ENCODE results near the gene LZTR1. TPM values are rescaled to one million over a fixed set of nuclear protein-coding genes. Genes with fewer than 3 reads are reported as not detected.

The LZTR1 gene
- polyA plus RNA-seq, 4 donors: 22.7 to 38.0 (median 28.7) TPM

- Histone ChIP-seq H3K4me3 (ENCODE audit: low read depth in 1 of 3, low read length in 3 of 3) (no peak overlapping the region), H3K9me3 (ENCODE audit: control insufficient read depth in 2 of 2, insufficient read depth in 1 of 2, low read depth in 1 of 2, low read length in 1 of 2) (no peaks in the 10 kb centered on the region), H3K4me1 (ENCODE audit: control insufficient read depth in 3 of 3, insufficient read depth in 2 of 3, low read depth in 1 of 3, low read length in 2 of 3) (peaks cover 5 to 88% (median 8%) of the 10 kb centered on the region in 3 donors), H3K36me3 (ENCODE audit: control insufficient read depth in 3 of 3, insufficient read depth in 2 of 3, low read depth in 1 of 3, low read length in 3 of 3) (peaks cover 7 to 55% (median 17%) of the 10 kb centered on the region in 3 donors), H3K27me3 (ENCODE audit: control insufficient read depth in 3 of 3, insufficient read depth in 3 of 3, low read length in 3 of 3) (no peaks in the 10 kb centered on the region), H3K27ac (ENCODE audit: low read depth in 1 of 3, low read length in 2 of 3) (peak overlapping the region; percentile 79 to 90 (median 81))
- DNase-seq (peak; percentile 86 to 92), FAIRE-seq (no peak)
- WGBS, 3 donors: 16 to 64% (median 42%) methylated on average over 13 of the region's 13 CpGs
Observed at GRCh38 chr22:20952544-20953341, 29.4 kb upstream of the LZTR1 start.

GRCh38 chr22:20953342-20953608 is 28.8 kb upstream of the LZTR1 start:
- Histone ChIP-seq H3K27me3 (ENCODE audit: control insufficient read depth in 3 of 3, insufficient read depth in 3 of 3, low read length in 3 of 3) (no peaks in the 10 kb centered on the region), H3K9me3 (ENCODE audit: control insufficient read depth in 2 of 2, insufficient read depth in 1 of 2, low read depth in 1 of 2, low read length in 1 of 2) (no peaks in the 10 kb centered on the region), H3K4me1 (ENCODE audit: control insufficient read depth in 3 of 3, insufficient read depth in 2 of 3, low read depth in 1 of 3, low read length in 2 of 3) (peaks cover 5 to 85% (median 11%) of the 10 kb centered on the region in 3 donors), H3K36me3 (ENCODE audit: control insufficient read depth in 3 of 3, insufficient read depth in 2 of 3, low read depth in 1 of 3, low read length in 3 of 3) (peaks cover 7 to 55% (median 17%) of the 10 kb centered on the region in 3 donors), H3K4me3 (ENCODE audit: low read depth in 1 of 3, low read length in 3 of 3) (no peak overlapping the region), H3K27ac (ENCODE audit: low read depth in 1 of 3, low read length in 2 of 3) (peak overlapping the region; percentile 79 to 90 (median 81))
- DNase-seq (no peak), FAIRE-seq (no peak)
- WGBS, 3 donors: 19 to 56% (median 40%) methylated on average over 3 of the region's 3 CpGs

- DNase-seq (peak in 1 of 2 donors; percentile 81), FAIRE-seq (no peak)
- peak overlapping the region; percentile 44 to 81 (median 64) for H3K27ac ChIP-seq (ENCODE audit: low read depth in 1 of 3, low read length in 2 of 3)
Observed at GRCh38 chr22:20953668-20954500, 28.2 kb upstream of the LZTR1 start.

GRCh38 chr22:20955548-20955947 is 26.5 kb upstream of the LZTR1 start:
- no peaks in the 10 kb centered on the region for H3K27me3 ChIP-seq (ENCODE audit: control insufficient read depth in 3 of 3, insufficient read depth in 3 of 3, low read length in 3 of 3)
- H3K4me1 ChIP-seq (ENCODE audit: control insufficient read depth in 3 of 3, insufficient read depth in 2 of 3, low read depth in 1 of 3, low read length in 2 of 3): peaks cover 5 to 66% (median 9%) of the 10 kb centered on the region in 3 donors
- peaks cover 7 to 40% (median 11%) of the 10 kb centered on the region in 3 donors for H3K36me3 ChIP-seq (ENCODE audit: control insufficient read depth in 3 of 3, insufficient read depth in 2 of 3, low read depth in 1 of 3, low read length in 3 of 3)
- H3K9me3 ChIP-seq (ENCODE audit: control insufficient read depth in 2 of 2, insufficient read depth in 1 of 2, low read depth in 1 of 2, low read length in 1 of 2): no peaks in the 10 kb centered on the region
- no peak overlapping the region for H3K4me3 ChIP-seq (ENCODE audit: low read depth in 1 of 3, low read length in 3 of 3)
- 69 to 74% (median 70%) methylated on average over 7 of the region's 7 CpGs for WGBS, 3 donors
- peak overlapping the region in 2 of 3 donors; percentile 92 to 93 for H3K27ac ChIP-seq (ENCODE audit: low read depth in 1 of 3, low read length in 2 of 3)
- no peak for FAIRE-seq
- no peak for DNase-seq

More at GRCh38 chr22:20953668-20954500, 28.2 kb upstream of the LZTR1 start:
- Histone ChIP-seq H3K4me1 (ENCODE audit: control insufficient read depth in 3 of 3, insufficient read depth in 2 of 3, low read depth in 1 of 3, low read length in 2 of 3) (peaks cover 5 to 81% (median 11%) of the 10 kb centered on the region in 3 donors), H3K4me3 (ENCODE audit: low read depth in 1 of 3, low read length in 3 of 3) (no peak overlapping the region), H3K36me3 (ENCODE audit: control insufficient read depth in 3 of 3, insufficient read depth in 2 of 3, low read depth in 1 of 3, low read length in 3 of 3) (peaks cover 7 to 55% (median 17%) of the 10 kb centered on the region in 3 donors), H3K9me3 (ENCODE audit: control insufficient read depth in 2 of 2, insufficient read depth in 1 of 2, low read depth in 1 of 2, low read length in 1 of 2) (no peaks in the 10 kb centered on the region), H3K27me3 (ENCODE audit: control insufficient read depth in 3 of 3, insufficient read depth in 3 of 3, low read length in 3 of 3) (no peaks in the 10 kb centered on the region)
- WGBS, 3 donors: 60 to 85% (median 78%) methylated on average over 8 of the region's 8 CpGs

- WGBS, 3 donors: 7 to 33% (median 23%) methylated on average over 27 of the region's 27 CpGs
- H3K36me3 ChIP-seq (ENCODE audit: control insufficient read depth in 3 of 3, insufficient read depth in 2 of 3, low read depth in 1 of 3, low read length in 3 of 3): peaks cover 4 to 40% (median 9%) of the 10 kb centered on the region in 3 donors
- peak overlapping the region; percentile 92 to 97 (median 93) for H3K27ac ChIP-seq (ENCODE audit: low read depth in 1 of 3, low read length in 2 of 3)
- FAIRE-seq (no peak), DNase-seq (peak; percentile 92 to 95)
- H3K4me1 ChIP-seq (ENCODE audit: control insufficient read depth in 3 of 3, insufficient read depth in 2 of 3, low read depth in 1 of 3, low read length in 2 of 3): peaks cover 5 to 58% (median 9%) of the 10 kb centered on the region in 3 donors
- H3K4me3 ChIP-seq (ENCODE audit: low read depth in 1 of 3, low read length in 3 of 3): peak overlapping the region; percentile 55 to 93 (median 82)
- H3K27me3 ChIP-seq (ENCODE audit: control insufficient read depth in 3 of 3, insufficient read depth in 3 of 3, low read length in 3 of 3): no peaks in the 10 kb centered on the region
- H3K9me3 ChIP-seq (ENCODE audit: control insufficient read depth in 2 of 2, insufficient read depth in 1 of 2, low read depth in 1 of 2, low read length in 1 of 2): no peaks in the 10 kb centered on the region
Observed at GRCh38 chr22:20956258-20957101, 25.6 kb upstream of the LZTR1 start.

- 1 to 4% (median 2%) methylated on average over 45 to 59 of the region's 59 CpGs for WGBS, 3 donors
- H3K27ac ChIP-seq (ENCODE audit: low read depth in 1 of 3, low read length in 2 of 3): peak overlapping the region; percentile 92 to 97 (median 93)
Observed at GRCh38 chr22:20957102-20957682, 24.9 kb upstream of the LZTR1 start.

GRCh38 chr22:20957683-20958431 is 24.2 kb upstream of the LZTR1 start:
- peaks cover 2 to 29% (median 3%) of the 10 kb centered on the region in 3 donors for H3K36me3 ChIP-seq (ENCODE audit: control insufficient read depth in 3 of 3, insufficient read depth in 2 of 3, low read depth in 1 of 3, low read length in 3 of 3)
- no peaks in the 10 kb centered on the region for H3K27me3 ChIP-seq (ENCODE audit: control insufficient read depth in 3 of 3, insufficient read depth in 3 of 3, low read length in 3 of 3)
- FAIRE-seq (no peak), DNase-seq (peak in 1 of 2 donors; percentile 74)
- peak overlapping the region; percentile 92 to 97 (median 93) for H3K27ac ChIP-seq (ENCODE audit: low read depth in 1 of 3, low read length in 2 of 3)
- WGBS, 3 donors: 1 to 12% (median 3%) methylated on average over 12 to 32 of the region's 32 CpGs
- H3K4me1 ChIP-seq (ENCODE audit: control insufficient read depth in 3 of 3, insufficient read depth in 2 of 3, low read depth in 1 of 3, low read length in 2 of 3): peaks cover 0 to 48% (median 5%) of the 10 kb centered on the region in 3 donors
- peak overlapping the region; percentile 55 to 93 (median 82) for H3K4me3 ChIP-seq (ENCODE audit: low read depth in 1 of 3, low read length in 3 of 3)
- H3K9me3 ChIP-seq (ENCODE audit: control insufficient read depth in 2 of 2, insufficient read depth in 1 of 2, low read depth in 1 of 2, low read length in 1 of 2): no peaks in the 10 kb centered on the region

More at GRCh38 chr22:20957102-20957682, 24.9 kb upstream of the LZTR1 start:
- Histone ChIP-seq H3K4me3 (ENCODE audit: low read depth in 1 of 3, low read length in 3 of 3) (peak overlapping the region; percentile 55 to 93 (median 82)), H3K36me3 (ENCODE audit: control insufficient read depth in 3 of 3, insufficient read depth in 2 of 3, low read depth in 1 of 3, low read length in 3 of 3) (peaks cover 2 to 35% (median 5%) of the 10 kb centered on the region in 3 donors), H3K4me1 (ENCODE audit: control insufficient read depth in 3 of 3, insufficient read depth in 2 of 3, low read depth in 1 of 3, low read length in 2 of 3) (peaks cover 0 to 55% (median 9%) of the 10 kb centered on the region in 3 donors), H3K27me3 (ENCODE audit: control insufficient read depth in 3 of 3, insufficient read depth in 3 of 3, low read length in 3 of 3) (no peaks in the 10 kb centered on the region), H3K9me3 (ENCODE audit: control insufficient read depth in 2 of 2, insufficient read depth in 1 of 2, low read depth in 1 of 2, low read length in 1 of 2) (no peaks in the 10 kb centered on the region)
- no peak for FAIRE-seq
- DNase-seq: peak; percentile 67 to 76
